SK-N-MC (cell line): ENCODE measurements around the gene DPF3.

Experiments used
- DNase-seq: peaks from one replicate; pipeline ENCODE4 v3.0.0-alpha.2; 2011; ENCODE audit warnings: low read depth, low spot score
- H3K27ac ChIP-seq: fragments of 200-600 bp; sonication (generic); 2 replicates; pipeline ENCODE4 v1.5.1; 2016; ENCODE audit warnings: mixed run types
- H3K36me3 ChIP-seq: fragments of 200-600 bp; sonication (generic); 2 replicates; pipeline ENCODE4 v1.6.1; 2017; ENCODE audit warnings: antibody characterized with exemption, low read length, mixed read lengths; ENCODE audit not compliant: insufficient read depth
- H3K4me3 ChIP-seq: fragments of 200-600 bp; sonication (generic); 2 replicates; pipeline ENCODE4 v1.5.1; 2016
- H3K9ac ChIP-seq: fragments of 200-600 bp; sonication (generic); 2 replicates; pipeline ENCODE4 v1.8.0; 2017; ENCODE audit warnings: mixed run types, mixed read lengths; ENCODE audit not compliant: insufficient read length
- H3K9me3 ChIP-seq: fragments of 200-600 bp; sonication (generic); 2 replicates; pipeline ENCODE4 v1.6.1; 2017; ENCODE audit warnings: low read depth, mild to moderate bottlenecking, antibody characterized with exemption, low read length, moderate library complexity, mixed read lengths
- EZH2 ChIP-seq: fragments of 200-600 bp; sonication (generic); IDR thresholded peaks from one replicate; pipeline ENCODE4 v1.6.1; 2017; ENCODE audit warnings: antibody characterized with exemption
- FOXP2 ChIP-seq: optimal IDR thresholded peaks from 2 replicates; pipeline ENCODE3; 2011; ENCODE audit warnings: mild to moderate bottlenecking, moderate library complexity; ENCODE audit not compliant: insufficient read depth; ENCODE audit errors: extremely low read length, control extremely low read depth
- POLR2AphosphoS5 ChIP-seq: IDR thresholded peaks from 2 replicates; pipeline ENCODE4 v1.6.1; 2012; ENCODE audit warnings: mild to moderate bottlenecking, low read depth, low read length, borderline replicate concordance

The DPF3 gene

GRCh38 chr14:72665259-72665658, 228.6 kb downstream of the DPF3 start:
- Histone ChIP-seq H3K4me3 (no peak overlapping the region), H3K9ac (no peak overlapping the region), H3K9me3 (no peaks in the 10 kb centered on the region), H3K27ac (no peak overlapping the region), H3K36me3 (no peaks in the 10 kb centered on the region)
- TF ChIP-seq EZH2: no peak
- no peak for TF ChIP-seq POLR2AphosphoS5
- TF ChIP-seq FOXP2: no peak
- DNase-seq: no peak

GRCh38 chr14:72664651-72665050, 229.2 kb downstream of the DPF3 start:
- no peak overlapping the region for H3K27ac ChIP-seq
- no peaks in the 10 kb centered on the region for H3K9me3 ChIP-seq
- DNase-seq: no peak
- H3K9ac ChIP-seq: no peak overlapping the region
- TF ChIP-seq EZH2 (no peak), POLR2AphosphoS5 (no peak), FOXP2 (no peak)
- H3K36me3 ChIP-seq: no peaks in the 10 kb centered on the region
- no peak overlapping the region for H3K4me3 ChIP-seq

GRCh38 chr14:72663956-72664650, 229.8 kb downstream of the DPF3 start:
- Histone ChIP-seq H3K36me3 (no peaks in the 10 kb centered on the region), H3K9me3 (no peaks in the 10 kb centered on the region), H3K4me3 (no peak overlapping the region), H3K27ac (no peak overlapping the region), H3K9ac (no peak overlapping the region)
- TF ChIP-seq FOXP2 (no peak), POLR2AphosphoS5 (no peak), EZH2 (no peak)
- no peak for DNase-seq

- H3K36me3 ChIP-seq: no peaks in the 10 kb centered on the region
- no peak for DNase-seq
- no peak for TF ChIP-seq POLR2AphosphoS5
- no peak for TF ChIP-seq FOXP2
- no peak for TF ChIP-seq EZH2
- no peak overlapping the region for H3K9ac ChIP-seq
- H3K27ac ChIP-seq: no peak overlapping the region
- H3K9me3 ChIP-seq: no peaks in the 10 kb centered on the region
- H3K4me3 ChIP-seq: no peak overlapping the region
These were observed 230.8 kb downstream of the DPF3 start for GRCh38 chr14:72663076-72663487.

GRCh38 chr14:72662214-72662613, 231.7 kb downstream of the DPF3 start:
- H3K9ac ChIP-seq: no peak overlapping the region
- H3K4me3 ChIP-seq: no peak overlapping the region
- no peak for DNase-seq
- no peak overlapping the region for H3K27ac ChIP-seq
- no peak for TF ChIP-seq EZH2
- no peak for TF ChIP-seq FOXP2
- TF ChIP-seq POLR2AphosphoS5: no peak
- no peaks in the 10 kb centered on the region for H3K9me3 ChIP-seq
- H3K36me3 ChIP-seq: no peaks in the 10 kb centered on the region

- H3K4me3 ChIP-seq: peak overlapping the region; percentile 42; the same call in 1 of the 2 replicates
- no peak overlapping the region for H3K9ac ChIP-seq
- no peaks in the 10 kb centered on the region for H3K9me3 ChIP-seq
- peak overlapping the region; percentile 76 for H3K27ac ChIP-seq
- no peaks in the 10 kb centered on the region for H3K36me3 ChIP-seq
- no peak for DNase-seq
- TF ChIP-seq FOXP2 (no peak), POLR2AphosphoS5 (no peak), EZH2 (no peak)
These were observed 236.5 kb downstream of the DPF3 start for GRCh38 chr14:72657214-72657921.

GRCh38 chr14:72653026-72653425, 240.9 kb downstream of the DPF3 start:
- DNase-seq: no peak
- no peak overlapping the region for H3K4me3 ChIP-seq

GRCh38 chr14:72652179-72652578, 241.7 kb downstream of the DPF3 start:
- DNase-seq: no peak
- H3K9ac ChIP-seq: no peak overlapping the region
- no peak overlapping the region for H3K4me3 ChIP-seq
- TF ChIP-seq EZH2: no peak
- TF ChIP-seq FOXP2: no peak
- no peak for TF ChIP-seq POLR2AphosphoS5
- H3K36me3 ChIP-seq: no peaks in the 10 kb centered on the region
- no peaks in the 10 kb centered on the region for H3K9me3 ChIP-seq
- no peak overlapping the region for H3K27ac ChIP-seq

More at GRCh38 chr14:72653026-72653425, 240.9 kb downstream of the DPF3 start:
- TF ChIP-seq FOXP2: no peak
- no peak for TF ChIP-seq POLR2AphosphoS5
- no peak for TF ChIP-seq EZH2
- Histone ChIP-seq H3K36me3 (no peaks in the 10 kb centered on the region), H3K9ac (no peak overlapping the region), H3K9me3 (no peaks in the 10 kb centered on the region), H3K27ac (no peak overlapping the region)
